Suprapubic skin (tissue), 3 donors: ENCODE data around the gene CFAP68.

ENCODE experiments used
- POLR2AphosphoS5 ChIP-seq, 3 donors: sonication (generic); formaldehyde crosslinking; IDR thresholded peaks; one replicate each; pipeline ENCODE4 v1.6.1; 2017; ENCODE audit warnings: antibody characterized with exemption in 3 of 3
- TF ChIP-seq, protein P1 (sequence below), 2 donors: fragments of 200-600 bp in 1 of 2; fragments of 450-650 bp in 1 of 2; sonication (generic) in 1 of 2; IDR thresholded peaks; one replicate each; pipeline ENCODE4 v1.5.1; 2016 to 2019; ENCODE audit warnings: antibody characterized with exemption in 2 of 2, mild to moderate bottlenecking in 1 of 2, moderate library complexity in 1 of 2

DNA sequence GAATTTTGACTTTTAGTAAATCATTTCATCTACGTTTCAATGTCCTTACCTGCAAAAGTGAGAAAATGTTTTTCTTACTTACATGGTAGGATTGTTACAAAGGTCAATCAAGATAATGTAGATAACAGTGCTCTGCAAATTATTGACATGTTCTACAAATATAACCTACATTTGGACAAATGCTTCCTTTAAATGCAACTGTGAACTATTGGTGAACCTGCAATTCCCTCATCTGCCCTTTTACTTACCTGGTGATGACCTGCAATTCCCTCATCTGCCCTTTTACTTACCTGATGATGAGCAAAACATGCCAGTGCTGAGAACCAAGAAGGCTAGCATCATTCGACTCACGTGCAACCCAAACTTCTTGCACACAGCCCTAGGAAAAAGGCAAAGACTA, 19.1 kb upstream of the CFAP68 start:
- TF ChIP-seq, protein P1, sequence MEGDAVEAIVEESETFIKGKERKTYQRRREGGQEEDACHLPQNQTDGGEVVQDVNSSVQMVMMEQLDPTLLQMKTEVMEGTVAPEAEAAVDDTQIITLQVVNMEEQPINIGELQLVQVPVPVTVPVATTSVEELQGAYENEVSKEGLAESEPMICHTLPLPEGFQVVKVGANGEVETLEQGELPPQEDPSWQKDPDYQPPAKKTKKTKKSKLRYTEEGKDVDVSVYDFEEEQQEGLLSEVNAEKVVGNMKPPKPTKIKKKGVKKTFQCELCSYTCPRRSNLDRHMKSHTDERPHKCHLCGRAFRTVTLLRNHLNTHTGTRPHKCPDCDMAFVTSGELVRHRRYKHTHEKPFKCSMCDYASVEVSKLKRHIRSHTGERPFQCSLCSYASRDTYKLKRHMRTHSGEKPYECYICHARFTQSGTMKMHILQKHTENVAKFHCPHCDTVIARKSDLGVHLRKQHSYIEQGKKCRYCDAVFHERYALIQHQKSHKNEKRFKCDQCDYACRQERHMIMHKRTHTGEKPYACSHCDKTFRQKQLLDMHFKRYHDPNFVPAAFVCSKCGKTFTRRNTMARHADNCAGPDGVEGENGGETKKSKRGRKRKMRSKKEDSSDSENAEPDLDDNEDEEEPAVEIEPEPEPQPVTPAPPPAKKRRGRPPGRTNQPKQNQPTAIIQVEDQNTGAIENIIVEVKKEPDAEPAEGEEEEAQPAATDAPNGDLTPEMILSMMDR (IDR thresholded peaks at IDR 0.05) = no peak
- TF ChIP-seq POLR2AphosphoS5 (IDR thresholded peaks at IDR 0.05) = no peak
